Ishikawa (cell line): ENCODE data around the gene KCTD6.

Source experiments
- CEBPB ChIP-seq: IDR thresholded peaks from 2 replicates; pipeline ENCODE4 v1.6.1; 2012
- CREB1 ChIP-seq: IDR thresholded peaks from 2 replicates; pipeline ENCODE4 v1.6.1; 2012; ENCODE audit warnings: low read depth
- EGR1 ChIP-seq: IDR thresholded peaks from 2 replicates; pipeline ENCODE4 v1.6.1; 2012
- EP300 ChIP-seq: IDR thresholded peaks from 2 replicates; pipeline ENCODE4 v1.6.1; 2012; ENCODE audit warnings: borderline replicate concordance
- FOXM1 ChIP-seq: IDR thresholded peaks from 2 replicates; pipeline ENCODE4 v1.6.1; 2012; ENCODE audit warnings: low read depth, borderline replicate concordance
- MAX ChIP-seq: IDR thresholded peaks from 2 replicates; pipeline ENCODE4 v1.6.1; 2012
- RAD21 ChIP-seq: IDR thresholded peaks from 2 replicates; pipeline ENCODE4 v1.6.1; 2012; ENCODE audit warnings: low read depth
- REST ChIP-seq: IDR thresholded peaks from 2 replicates; pipeline ENCODE4 v1.6.1; 2012; ENCODE audit warnings: low read depth, mild to moderate bottlenecking
- TCF12 ChIP-seq: IDR thresholded peaks from 2 replicates; pipeline ENCODE4 v1.6.1; 2012; ENCODE audit warnings: low read depth
- TEAD4 ChIP-seq: IDR thresholded peaks from 2 replicates; pipeline ENCODE4 v1.6.1; 2012

GRCh38 chr3:58551636-58552180, 59.8 kb downstream of the KCTD6 start:
- TF ChIP-seq EP300 (no peak), REST (no peak), EGR1 (no peak), MAX (no peak), RAD21 (no peak), TCF12 (no peak), CEBPB (no peak), CREB1 (no peak), TEAD4 (no peak), FOXM1 (no peak)
